ENCODE measurements around the gene ZFHX3.
"Not testable (repeated sequence)": the region's sequence is repeated elsewhere in the genome, so short reads cannot be mapped to it uniquely, and the experiment has no call there.

The ZFHX3 gene

DNA sequence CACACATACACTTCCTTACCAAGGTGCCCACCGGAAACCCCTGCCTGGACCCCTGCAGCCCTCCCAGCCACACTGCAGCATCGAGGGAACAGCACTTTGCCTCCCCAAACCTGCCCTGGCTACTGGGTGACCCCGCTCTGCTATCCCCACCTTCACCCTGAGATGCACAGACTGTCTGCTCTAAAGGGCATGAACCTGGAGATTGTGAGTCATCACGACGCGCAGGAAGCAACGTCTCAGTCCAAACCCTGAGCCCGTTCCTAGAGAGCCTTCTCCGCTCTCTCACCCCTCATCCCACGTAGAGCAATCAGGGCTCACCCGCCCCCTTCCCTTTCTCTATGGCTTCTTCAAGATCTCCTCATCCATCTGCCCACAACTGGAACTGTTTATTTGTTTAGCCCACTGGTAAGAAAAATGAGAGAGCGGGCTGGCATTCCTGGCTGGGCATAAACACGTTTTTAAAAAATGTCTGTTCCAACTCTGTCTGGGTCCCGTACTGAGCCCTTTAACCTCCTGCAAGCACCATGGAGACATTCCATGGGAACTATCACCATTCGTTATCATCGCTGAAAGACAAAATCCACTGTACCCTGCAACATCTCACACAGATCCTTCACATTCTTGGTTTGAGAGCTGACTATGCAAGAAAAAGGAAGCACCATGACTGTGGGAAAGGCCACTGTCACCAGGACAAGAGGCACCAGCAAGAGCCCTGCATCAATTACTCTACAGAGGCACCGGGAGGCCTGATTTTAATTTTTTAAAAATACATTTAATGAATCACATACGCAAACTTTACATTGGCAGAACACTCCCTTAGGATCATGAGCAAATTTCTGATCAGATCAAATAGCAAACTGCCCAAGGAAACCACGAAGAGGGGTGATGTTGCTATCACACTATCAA is 28.2 kb downstream of the ZFHX3 start:
- DNase-seq, result no peak

DNA sequence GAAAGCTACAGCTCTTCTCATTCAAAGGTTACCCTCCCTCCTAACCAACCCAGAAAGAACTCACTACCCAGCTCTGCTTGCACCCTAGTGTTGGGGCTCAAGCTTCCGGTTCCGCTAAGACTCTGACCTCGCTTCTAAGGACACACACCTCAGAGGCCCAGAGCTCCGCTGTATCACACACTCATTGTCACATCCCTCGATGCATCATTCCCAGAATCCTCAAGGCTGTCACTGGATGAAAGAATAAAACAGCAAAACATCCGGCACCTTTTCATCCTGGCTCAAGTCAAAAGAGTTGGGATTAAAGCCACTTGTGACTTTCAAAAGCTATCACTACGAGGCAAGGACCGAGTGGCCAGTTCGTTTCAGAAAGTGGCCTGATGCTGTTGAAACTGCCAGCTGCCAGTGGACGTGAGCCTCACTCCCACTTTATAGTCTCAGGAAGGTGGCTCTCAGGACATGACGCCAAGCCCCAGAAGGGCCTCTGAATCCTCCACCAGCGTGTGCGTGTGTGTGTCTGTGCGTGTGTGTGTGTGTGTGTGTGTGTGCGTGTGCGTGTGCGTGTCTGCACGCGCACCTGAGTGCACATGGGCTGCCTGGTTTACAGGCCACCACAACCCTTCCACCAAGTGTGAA is 29.0 kb downstream of the ZFHX3 start:
- DNase-seq, result no peak

DNA sequence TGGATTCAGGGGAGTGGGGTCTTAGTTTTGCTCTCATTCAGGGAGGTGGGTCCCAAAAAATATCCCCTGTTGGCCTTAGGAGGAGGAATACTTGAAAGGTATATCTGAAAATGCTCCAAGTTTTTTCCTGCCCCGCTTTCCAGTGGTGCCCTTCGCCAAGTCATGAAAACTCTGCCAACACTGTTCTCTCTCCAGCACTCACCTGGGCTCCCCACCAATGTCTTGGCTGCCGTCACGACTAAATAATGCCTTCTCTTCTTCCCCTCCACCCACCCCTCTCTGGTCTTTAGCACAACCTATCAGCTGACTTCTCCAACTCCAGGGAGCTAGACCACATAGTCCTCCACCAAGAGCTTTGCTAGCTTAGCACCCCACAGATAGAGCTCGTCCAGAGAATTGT is 30.6 kb downstream of the ZFHX3 start:
- no peak for DNase-seq

DNA sequence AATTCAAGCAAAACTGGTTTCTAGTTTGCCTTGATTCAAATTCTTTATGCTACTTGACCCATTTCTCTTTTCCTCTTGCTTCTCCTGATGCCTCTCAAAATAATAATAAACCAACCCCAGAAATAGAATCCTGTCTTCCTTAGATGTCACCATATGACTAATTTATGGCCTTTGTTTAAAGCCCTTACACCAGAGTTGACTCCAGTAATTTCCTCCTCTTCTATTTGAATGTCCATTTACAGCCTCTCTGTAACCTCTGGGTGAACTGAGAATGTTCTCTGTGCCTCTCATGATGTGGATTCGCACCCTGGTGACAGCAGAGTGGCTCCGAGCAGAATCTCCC is 31.5 kb downstream of the ZFHX3 start:
- DNase-seq, result no peak

DNA sequence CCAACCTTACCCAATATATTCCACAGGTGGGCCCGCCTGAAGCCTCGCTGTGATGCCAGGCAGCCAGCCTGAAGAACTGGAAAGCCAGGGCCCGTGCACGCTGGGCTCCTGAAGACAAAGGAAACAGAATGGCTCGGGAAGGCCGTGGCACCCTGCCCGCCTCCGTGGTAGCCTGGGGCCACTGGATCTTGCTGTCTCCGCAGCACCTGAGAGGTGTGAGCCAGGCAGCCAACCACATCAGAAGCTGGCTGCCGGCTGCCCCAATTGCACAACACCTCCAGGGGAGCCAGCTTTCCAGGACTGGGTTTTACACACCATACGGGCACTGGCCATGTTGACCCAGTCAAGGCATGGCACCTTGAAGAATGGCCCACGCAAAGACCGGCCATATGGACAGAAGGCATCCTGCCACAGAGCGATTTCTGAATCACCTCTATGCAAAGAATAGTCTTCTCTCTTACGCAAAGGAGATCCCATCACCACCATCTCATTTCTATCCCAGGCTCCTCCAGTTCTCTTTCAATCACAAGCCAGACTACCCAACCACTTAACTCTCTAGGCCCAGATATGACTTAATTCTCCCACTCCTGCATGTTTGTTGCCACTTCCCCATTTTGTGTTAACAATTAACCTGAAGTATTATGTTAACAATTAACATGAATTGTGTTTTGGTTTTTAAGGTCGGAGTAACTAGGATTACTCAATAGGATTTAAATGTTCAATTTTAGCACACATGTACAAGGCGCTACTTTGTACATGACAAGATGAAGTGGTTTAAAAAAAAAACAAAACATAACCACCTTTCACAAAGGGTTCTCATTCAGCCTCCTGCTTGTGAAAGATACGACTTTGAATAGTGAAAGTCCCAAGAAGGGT is 32.1 kb downstream of the ZFHX3 start:
- no peak for DNase-seq

DNA sequence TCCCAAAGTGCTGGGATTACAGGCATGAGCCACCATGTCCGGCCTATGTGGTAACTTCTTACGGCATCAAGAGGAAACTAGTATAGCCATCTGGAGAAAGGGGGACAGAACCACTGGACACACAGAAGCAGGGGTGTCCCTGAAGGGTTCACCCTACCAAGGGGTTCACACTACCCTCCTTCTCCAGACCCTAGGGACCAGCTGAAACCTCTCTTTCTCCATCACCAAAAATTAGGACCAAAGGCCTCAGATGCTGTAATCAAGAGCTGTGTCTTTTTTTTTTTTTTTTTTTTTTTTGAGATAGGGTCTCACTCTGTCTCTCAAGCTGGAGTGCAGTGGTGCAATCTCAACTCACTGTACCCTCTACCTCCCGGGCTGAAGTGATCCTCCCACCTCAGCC is 33.2 kb downstream of the ZFHX3 start:
- DNase-seq, result no peak

DNA sequence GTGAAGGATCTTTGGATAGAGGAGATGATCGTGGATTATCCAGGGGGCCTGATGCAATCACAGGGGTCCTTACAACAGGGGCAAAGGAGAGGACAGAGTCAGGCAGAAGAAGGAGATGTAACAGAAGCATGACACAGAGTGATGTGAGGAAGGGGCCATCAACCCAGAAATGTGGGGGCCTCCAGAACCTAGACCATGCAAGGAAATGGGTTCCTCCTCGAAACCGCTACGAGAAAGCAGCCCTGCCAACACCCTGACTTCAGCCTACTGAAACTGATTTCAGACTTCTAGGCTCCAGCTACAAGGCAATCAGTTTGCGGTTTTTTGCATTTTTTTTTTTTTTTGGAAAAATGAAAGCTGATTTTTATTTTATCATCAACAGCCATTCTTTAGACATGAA is 34.0 kb downstream of the ZFHX3 start:
- no peak for DNase-seq

DNA sequence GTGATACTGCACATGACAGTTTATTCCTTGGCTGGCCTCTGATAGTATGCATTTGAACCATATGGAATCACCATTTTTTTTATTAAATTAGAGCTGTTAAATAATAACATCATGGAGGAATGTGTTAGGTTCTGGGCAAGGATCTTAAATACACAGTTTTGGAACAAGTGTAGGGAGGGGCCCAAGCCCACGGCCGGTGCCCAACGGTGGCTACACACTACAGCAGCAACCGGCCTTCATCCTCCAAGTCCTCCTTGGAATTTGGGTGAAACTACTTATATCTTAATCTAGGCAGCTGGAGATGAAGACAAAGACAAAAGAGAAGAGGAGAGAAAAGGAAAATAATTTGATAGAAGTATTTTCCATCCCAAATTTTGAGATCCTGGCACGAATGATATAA is 35.6 kb downstream of the ZFHX3 start:
- DNase-seq, result no peak

DNA sequence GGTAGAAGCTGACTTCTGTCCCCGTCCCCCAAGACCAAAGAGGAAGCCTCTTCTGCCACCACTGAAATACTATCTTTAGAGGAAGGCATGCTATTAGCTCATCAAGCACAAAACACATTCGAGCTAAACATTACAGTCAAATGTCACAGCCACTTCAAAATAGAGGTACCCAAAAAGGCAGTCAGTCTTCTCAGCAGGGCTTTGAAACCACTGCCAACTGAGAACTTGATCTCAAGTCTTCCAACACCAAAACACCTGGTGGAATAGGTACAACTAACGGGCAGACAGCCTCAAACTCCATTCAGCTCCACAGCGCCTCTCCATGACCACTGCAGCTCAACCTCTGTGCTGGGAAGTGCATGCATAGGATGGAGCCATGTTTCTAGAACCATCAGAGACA is 36.0 kb downstream of the ZFHX3 start:
- no peak for DNase-seq

DNA sequence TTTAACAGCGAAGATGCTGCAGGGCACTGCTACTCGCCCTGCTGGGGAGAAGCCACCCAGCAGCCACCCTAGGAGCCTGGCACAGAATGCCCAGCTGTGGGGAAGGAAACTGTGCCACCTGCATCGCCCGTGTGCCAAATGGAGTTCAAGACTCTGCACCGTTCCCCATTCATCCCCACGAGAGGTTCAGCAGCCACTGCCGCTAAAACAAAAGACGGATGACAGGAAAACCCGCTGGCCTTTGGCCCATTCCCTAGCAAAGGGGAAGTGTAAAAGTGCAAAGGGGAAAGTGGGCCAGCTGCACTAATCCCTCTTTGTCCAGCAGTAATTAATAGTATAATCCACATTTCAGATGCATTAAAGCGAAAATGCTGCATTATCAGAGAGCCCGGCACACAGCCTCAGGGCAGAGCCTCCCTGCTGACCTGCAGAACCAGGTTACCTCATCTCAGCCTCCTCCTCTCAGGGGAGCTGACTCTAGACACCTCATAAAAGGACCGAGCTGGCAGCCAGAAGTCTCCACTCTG is 37.7 kb downstream of the ZFHX3 start:
- DNase-seq, result no peak

DNA sequence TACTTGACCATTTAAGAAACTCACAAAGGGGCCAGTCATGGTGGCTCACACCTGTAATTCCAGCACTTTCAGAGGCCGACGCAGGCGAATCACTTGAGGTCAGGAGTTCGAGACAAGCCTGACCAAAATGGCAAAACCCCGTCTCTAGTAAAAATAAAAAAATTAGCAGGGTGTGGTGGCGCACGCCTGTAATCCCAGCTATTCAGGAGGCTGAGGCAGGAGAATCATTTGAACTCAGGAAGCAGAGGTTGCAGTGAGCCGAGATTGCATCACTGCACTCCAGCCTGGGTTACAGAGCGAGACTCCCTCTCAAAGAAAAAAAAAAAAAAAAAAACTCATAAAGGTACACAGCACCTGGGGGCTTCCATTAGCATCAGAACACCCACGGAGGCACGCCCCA is 38.2 kb downstream of the ZFHX3 start:
- DNase-seq, result not testable (repeated sequence)

DNA sequence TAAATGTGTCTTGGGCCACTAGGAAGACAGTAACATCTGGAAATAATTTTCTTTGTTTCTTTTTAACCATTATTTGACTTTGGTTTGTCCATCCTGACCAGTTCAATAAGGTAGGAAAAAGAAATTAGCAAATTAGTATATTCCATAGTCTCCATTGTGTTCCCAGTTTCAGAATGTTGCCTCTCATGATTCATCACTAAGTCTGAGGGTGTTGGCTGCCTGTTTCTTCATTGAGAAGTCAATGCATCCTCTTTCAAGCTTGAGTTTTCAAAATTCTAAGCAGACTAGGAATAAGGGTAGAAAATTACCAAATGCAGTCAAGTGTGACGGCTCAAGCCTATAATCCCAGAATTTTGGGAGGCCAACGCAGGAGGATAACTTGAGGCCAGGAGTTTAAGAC is 41.9 kb downstream of the ZFHX3 start:
- DNase-seq, result no peak

DNA sequence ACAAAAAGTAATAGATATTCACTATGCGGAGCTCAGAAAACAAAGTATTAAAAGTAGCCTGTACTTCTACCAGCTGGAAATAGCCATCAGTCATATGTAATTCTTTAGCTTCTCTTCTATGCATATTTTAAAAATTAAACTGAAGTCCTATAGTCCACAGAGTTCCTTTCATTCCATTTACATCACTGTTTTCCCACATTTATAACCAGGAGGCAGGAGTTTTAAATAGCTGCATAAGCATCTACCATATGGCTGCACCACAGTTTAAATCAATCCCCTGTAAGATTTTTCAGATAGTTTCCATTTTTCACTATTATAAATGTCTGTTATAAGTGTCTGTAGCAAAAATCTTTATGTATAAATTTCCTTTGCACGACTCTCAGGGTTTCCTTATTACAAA is 45.1 kb downstream of the ZFHX3 start:
- DNase-seq, result no peak

DNA sequence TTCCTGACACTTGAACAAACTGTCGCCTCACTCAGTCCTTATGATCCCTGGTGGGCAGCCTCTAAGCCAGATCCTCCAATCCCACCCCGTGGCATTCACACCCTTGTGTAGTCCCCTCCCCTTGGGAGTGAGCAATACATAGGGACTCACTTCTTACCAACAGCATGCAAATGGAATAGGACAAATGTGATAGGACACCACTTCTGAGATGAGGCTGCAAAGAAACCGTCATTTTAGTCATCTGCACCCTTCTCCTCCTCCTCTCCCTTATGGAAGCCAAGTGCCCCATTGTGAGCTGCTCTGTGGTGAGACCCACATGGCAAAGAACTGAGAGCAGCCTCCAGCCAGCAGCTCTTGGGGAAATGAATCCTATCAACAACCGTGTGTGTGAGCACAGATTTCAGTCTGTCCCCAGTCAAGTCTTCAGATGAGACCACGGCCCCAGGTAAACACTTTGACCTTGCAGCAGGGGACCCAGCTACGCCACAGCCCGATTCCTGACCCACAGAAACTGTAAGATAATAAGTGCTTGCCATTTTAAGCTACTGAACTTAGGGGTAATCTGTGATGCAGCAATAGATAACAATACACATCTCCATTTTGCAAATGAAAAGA is 46.9 kb downstream of the ZFHX3 start:
- no peak for DNase-seq

DNA sequence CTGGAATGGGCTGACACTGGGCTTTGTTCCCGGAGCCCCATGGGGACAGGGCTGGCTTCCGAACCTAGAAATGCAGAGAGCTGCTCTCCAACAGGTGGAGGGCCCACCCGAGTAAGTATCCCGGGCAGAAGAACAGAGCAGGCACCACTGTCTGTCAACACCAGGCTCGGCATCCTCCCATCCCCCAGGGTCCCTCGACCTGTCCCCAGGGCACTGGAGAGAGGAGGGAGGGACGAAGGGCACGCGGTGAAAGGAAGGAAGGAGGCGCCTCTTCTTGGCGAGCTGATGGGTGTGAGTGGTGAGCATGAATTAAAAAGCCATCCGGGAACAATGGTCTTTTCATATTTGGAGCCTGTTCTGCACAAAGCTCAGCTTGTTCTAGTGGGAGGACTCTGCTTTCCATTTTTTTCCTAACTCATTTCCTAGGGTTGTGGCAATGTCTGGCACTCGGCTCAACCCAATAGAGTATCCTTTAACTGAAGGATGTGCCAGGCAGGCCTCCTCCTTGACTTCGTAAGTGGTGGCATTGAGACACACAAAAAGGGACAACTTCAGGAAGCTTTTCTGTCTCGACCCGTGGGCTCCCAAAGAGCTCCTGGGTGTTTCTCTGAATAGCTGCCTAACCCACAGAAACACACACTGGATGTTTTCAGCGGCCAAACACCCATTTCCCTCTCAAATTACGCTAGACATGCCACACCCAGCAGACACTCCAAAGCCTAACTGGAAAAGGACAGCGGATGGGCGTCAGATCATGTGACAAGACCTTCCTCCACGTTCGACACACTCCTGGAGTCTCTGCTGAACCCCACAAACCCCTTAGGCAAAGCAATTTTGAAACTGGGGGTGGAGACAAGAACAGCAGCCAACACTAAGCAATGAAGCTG is 47.7 kb downstream of the ZFHX3 start:
- DNase-seq, result no peak

DNA sequence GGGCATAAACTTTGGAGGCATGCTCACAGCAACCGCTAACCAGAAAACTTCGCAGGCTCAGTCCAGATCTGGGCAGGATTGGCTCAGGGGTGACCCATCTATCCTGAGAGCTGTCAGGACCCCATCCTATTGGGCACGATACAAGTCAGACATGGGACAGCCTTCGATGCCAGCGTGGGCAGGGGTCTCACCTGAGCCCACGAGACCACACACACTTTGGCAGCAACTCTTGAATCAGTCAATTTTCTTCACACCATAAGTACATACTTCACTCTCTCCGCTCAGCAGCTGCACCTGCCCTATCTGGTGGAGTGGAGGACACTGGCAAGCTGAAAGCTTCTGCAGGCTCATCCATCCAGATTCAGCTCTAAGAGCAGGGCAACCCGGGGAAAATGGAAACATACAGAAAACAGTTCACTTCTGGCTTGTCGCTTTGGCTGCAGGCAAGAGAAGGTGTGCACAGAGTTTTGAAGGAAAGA is 48.3 kb downstream of the ZFHX3 start:
- DNase-seq, result no peak

DNA sequence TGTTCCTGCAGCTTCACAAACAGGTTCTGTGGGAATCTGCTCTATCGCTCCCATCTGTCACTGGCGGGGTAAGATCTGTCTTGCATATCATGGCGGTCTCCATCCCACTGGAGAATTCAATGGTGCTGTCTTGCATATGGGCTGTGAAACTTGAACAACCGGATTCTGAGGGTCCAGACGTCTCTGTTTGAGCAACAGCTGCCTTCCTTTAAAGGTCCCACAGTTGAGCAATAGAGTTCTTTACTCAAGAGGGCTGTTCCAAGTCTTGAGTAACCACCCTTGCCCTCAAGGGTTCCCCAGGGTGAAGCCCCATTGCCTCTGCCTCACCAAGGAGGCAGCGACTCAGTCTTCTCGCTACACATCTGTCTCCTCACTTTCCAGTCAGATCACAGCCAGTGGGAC is 50.8 kb downstream of the ZFHX3 start:
- DNase-seq, result no peak

DNA sequence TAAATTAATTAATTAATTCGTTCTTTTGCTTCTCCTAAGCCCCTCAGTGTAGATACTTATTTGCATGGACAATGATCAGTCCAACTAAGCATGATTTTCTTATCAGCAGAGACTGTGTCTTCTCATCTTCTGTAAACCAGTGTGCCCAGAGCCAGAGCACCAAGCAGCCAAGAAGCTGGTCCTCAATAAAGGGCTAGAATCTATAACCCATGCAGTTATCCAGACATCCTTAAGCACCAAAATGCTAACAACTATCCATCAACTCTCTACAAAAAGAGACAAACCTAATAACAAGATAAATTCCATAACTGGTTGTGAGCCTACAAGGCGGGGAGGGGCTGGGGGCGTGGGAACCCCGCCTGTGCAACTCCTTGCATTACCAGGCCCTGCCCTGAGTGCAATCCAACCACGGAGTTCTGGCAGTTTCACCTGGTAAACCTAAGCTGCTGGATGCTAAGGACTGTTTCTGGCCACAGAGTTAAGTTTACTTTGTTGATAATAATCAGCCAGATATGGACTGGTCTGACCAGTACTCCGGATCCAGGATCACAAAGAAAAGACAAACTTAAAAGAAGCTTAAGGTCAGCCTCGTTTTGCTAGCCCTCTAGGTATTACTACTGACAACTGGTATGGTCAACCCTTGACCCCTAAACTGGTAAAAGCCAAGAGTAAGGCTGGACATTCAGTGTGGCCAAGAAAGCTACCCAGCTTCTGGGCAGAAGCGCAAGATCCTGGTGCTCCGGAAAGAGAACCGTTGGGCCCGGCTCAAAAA is 51.5 kb downstream of the ZFHX3 start:
- DNase-seq, result no peak

DNA sequence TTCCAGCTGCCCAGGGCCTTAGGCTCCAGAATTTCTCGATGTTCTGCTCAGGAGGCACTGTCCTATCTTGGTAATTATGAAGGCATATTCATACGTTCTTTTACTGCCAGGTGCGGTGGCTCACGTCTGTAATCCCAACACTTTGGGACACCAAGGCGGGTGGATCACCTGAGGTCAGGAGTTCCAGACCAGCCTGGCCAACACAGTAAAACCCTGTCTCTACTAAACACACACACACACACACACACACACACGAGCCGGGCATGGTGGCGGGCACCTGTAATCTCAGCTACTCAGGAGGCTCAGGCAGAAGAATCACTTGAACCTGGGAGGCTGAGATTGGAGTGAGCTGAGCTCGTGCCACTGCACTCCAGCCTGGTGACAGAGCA is 52.1 kb downstream of the ZFHX3 start:
- not testable (repeated sequence) for DNase-seq

DNA sequence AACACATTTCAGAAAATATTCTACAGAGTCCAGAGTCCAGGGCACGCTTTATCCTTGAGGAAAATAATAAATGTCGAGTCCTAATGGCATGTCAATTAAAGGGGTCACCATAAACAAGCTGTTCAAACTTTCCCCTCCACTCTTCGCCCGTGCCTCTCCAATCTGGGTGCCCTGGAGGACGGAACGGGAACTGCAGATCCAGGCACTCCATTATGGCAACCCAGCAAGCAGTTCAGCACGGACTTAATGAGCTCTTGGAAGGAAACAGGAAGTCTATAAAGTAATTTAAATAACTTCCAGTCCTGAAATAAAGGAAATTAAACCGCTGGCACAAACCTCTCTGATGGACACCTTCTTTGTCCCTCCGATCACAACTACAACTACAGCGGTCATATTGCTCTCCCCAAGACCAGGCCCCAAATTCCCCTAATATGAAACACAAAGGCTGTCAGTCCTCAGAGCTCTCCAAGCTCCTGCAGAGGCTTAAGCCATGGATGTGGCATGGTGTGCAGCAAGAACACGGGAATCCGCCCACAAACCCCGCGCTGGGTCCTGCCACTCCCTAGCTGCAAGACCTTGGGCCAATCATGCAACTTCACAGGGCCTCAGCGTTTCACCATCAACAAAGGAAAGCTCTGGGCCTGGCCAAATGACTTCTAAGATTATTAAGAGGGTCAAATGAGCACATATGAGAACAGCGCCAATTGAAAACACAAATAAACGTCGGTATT is 52.6 kb downstream of the ZFHX3 start:
- DNase-seq, result no peak
